Ectodermal cell (in vitro differentiated cells): ENCODE measurements around the gene ZFAND3.

Source experiments
- H3K27ac ChIP-seq: 2 replicates; pipeline ENCODE4 v1.7.0; 2013; ENCODE audit warnings: mild to moderate bottlenecking, low read depth, low read length; ENCODE audit not compliant: insufficient read depth, poor library complexity, severe bottlenecking
- H3K27me3 ChIP-seq: 2 replicates; pipeline ENCODE4 v1.7.0; 2013; ENCODE audit warnings: mild to moderate bottlenecking, low read length; ENCODE audit not compliant: insufficient read depth, control insufficient read depth, poor library complexity, severe bottlenecking
- H3K36me3 ChIP-seq: one replicate; pipeline ENCODE4 v1.7.0; 2013; ENCODE audit warnings: low read length; ENCODE audit not compliant: control insufficient read depth, insufficient read depth
- H3K4me1 ChIP-seq: one replicate; pipeline ENCODE4 v1.7.0; 2013; ENCODE audit warnings: low read length; ENCODE audit not compliant: control insufficient read depth, insufficient read depth
- H3K4me3 ChIP-seq: 2 replicates; pipeline ENCODE4 v1.7.0; 2013; ENCODE audit warnings: low read depth, low read length, control low read depth; ENCODE audit not compliant: insufficient read depth
- H3K9me3 ChIP-seq: 2 replicates; pipeline ENCODE4 v1.7.0; 2013; ENCODE audit warnings: mild to moderate bottlenecking, low read length, moderate library complexity; ENCODE audit not compliant: control insufficient read depth
- WGBS, 2 experiments: methylation state at CpG; one replicate each; pipeline ENCODE4 v1.1.7; 2013; ENCODE audit warnings: missing lambda C conversion rate in 2 of 2; 5-methylcytosine and 5-hydroxymethylcytosine counted together

The ZFAND3 gene

GRCh38 chr6:38067263-38067980, 247.9 kb downstream of the ZFAND3 start:
- Histone ChIP-seq H3K9me3 (no peaks in the 10 kb centered on the region), H3K4me1 (no peaks in the 10 kb centered on the region), H3K4me3 (no peak overlapping the region), H3K27me3 (no peaks in the 10 kb centered on the region), H3K36me3 (peaks cover 6% of the 10 kb centered on the region), H3K27ac (no peak overlapping the region)
- 76 to 89% methylated on average over 2 of the region's 2 CpGs for WGBS, 2 experiments

- Histone ChIP-seq H3K27ac (no peak overlapping the region), H3K4me1 (no peaks in the 10 kb centered on the region), H3K36me3 (no peaks in the 10 kb centered on the region), H3K9me3 (no peaks in the 10 kb centered on the region), H3K4me3 (no peak overlapping the region), H3K27me3 (no peaks in the 10 kb centered on the region)
- WGBS, 2 experiments, result 96 to 97% methylated on average over 6 to 7 of the region's 7 CpGs
These were observed 249.5 kb downstream of the ZFAND3 start for GRCh38 chr6:38068854-38069590.

- Histone ChIP-seq H3K4me1 (no peaks in the 10 kb centered on the region), H3K9me3 (no peaks in the 10 kb centered on the region), H3K4me3 (no peak overlapping the region), H3K27me3 (no peaks in the 10 kb centered on the region), H3K27ac (no peak overlapping the region), H3K36me3 (no peaks in the 10 kb centered on the region)
- WGBS, 2 experiments, result 93 to 97% methylated on average over 3 to 4 of the region's 4 CpGs
These were observed 258.0 kb downstream of the ZFAND3 start for GRCh38 chr6:38077488-38078030.

- Histone ChIP-seq H3K27ac (no peak overlapping the region), H3K27me3 (no peaks in the 10 kb centered on the region), H3K4me1 (no peaks in the 10 kb centered on the region), H3K36me3 (no peaks in the 10 kb centered on the region), H3K4me3 (no peak overlapping the region), H3K9me3 (no peaks in the 10 kb centered on the region)
- WGBS, 2 experiments, result 92 to 94% methylated on average over 2 to 4 of the region's 4 CpGs
These were observed 259.1 kb downstream of the ZFAND3 start for GRCh38 chr6:38078671-38079070.

GRCh38 chr6:38079107-38079506, 259.6 kb downstream of the ZFAND3 start:
- Histone ChIP-seq H3K4me3 (no peak overlapping the region), H3K9me3 (no peaks in the 10 kb centered on the region), H3K27me3 (no peaks in the 10 kb centered on the region), H3K4me1 (no peaks in the 10 kb centered on the region), H3K36me3 (no peaks in the 10 kb centered on the region), H3K27ac (no peak overlapping the region)
- WGBS, 2 experiments, result 88 to 100% methylated on average over 1 of the region's 1 CpG

GRCh38 chr6:38079537-38079936, 260.0 kb downstream of the ZFAND3 start:
- Histone ChIP-seq H3K4me1 (no peaks in the 10 kb centered on the region), H3K36me3 (no peaks in the 10 kb centered on the region), H3K4me3 (no peak overlapping the region), H3K27me3 (no peaks in the 10 kb centered on the region), H3K9me3 (no peaks in the 10 kb centered on the region), H3K27ac (no peak overlapping the region)
- 80 to 85% methylated on average over 1 of the region's 1 CpG for WGBS, 2 experiments

- Histone ChIP-seq H3K4me1 (no peaks in the 10 kb centered on the region), H3K27ac (no peak overlapping the region), H3K9me3 (no peaks in the 10 kb centered on the region), H3K36me3 (no peaks in the 10 kb centered on the region), H3K4me3 (no peak overlapping the region), H3K27me3 (no peaks in the 10 kb centered on the region)
- WGBS, 2 experiments, result 86% methylated on average over 3 of the region's 3 CpGs; no CpG with 5 or more reads in 1 of the 2 experiments
These were observed 260.8 kb downstream of the ZFAND3 start for GRCh38 chr6:38080360-38080759.

GRCh38 chr6:38080889-38081288, 261.4 kb downstream of the ZFAND3 start:
- Histone ChIP-seq H3K9me3 (no peaks in the 10 kb centered on the region), H3K36me3 (no peaks in the 10 kb centered on the region), H3K4me3 (no peak overlapping the region), H3K27me3 (no peaks in the 10 kb centered on the region), H3K27ac (no peak overlapping the region), H3K4me1 (no peaks in the 10 kb centered on the region)
- 90 to 98% methylated on average over 1 to 2 of the region's 2 CpGs for WGBS, 2 experiments

GRCh38 chr6:38085031-38085430, 265.5 kb downstream of the ZFAND3 start:
- Histone ChIP-seq H3K27ac (no peak overlapping the region), H3K4me1 (no peaks in the 10 kb centered on the region), H3K27me3 (no peaks in the 10 kb centered on the region), H3K9me3 (no peaks in the 10 kb centered on the region), H3K4me3 (no peak overlapping the region), H3K36me3 (no peaks in the 10 kb centered on the region)

GRCh38 chr6:38086346-38086745, 266.8 kb downstream of the ZFAND3 start:
- H3K4me1 ChIP-seq, result no peaks in the 10 kb centered on the region
- WGBS, 2 experiments, result 100% methylated on average over 1 of the region's 2 CpGs; no CpG with 5 or more reads in 1 of the 2 experiments

More at GRCh38 chr6:38086346-38086745, 266.8 kb downstream of the ZFAND3 start:
- Histone ChIP-seq H3K36me3 (no peaks in the 10 kb centered on the region), H3K9me3 (no peaks in the 10 kb centered on the region), H3K27me3 (no peaks in the 10 kb centered on the region), H3K27ac (no peak overlapping the region), H3K4me3 (no peak overlapping the region)
